Measurements from ENCODE around the gene TBX10.
"Not testable (repeated sequence)": the region's sequence is repeated elsewhere in the genome, so short reads cannot be mapped to it uniquely, and the experiment has no call there.

TBX10 gene

DNA sequence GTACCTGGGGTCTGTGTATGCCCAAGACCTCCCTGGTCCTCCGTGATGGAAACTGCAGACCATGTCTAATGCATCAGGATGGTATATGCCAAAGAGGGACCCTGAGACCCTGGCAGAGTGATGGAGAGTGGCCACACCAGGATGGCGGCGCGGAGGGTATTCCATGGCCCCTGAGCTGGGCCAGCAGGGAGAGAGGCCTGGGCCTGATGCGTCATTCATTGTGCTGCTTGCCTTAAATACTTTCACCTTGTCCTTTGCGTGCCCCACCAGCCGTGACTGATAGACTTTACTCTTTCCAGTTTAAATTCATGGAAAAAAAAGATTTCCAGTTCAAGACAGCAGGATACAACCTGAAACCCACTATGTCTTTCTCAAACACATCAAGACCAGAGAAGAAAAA lies 38.5 kb downstream of the TBX10 start:
- no peaks in the 10 kb centered on the region for H3K9me3 ChIP-seq
- no peak for DNase-seq
- H3K27ac ChIP-seq: no peak overlapping the region
- H3K4me1 ChIP-seq: peaks cover 0 to 5% (median 3%) of the 10 kb centered on the region in 4 donors
- intact Hi-C loops (cut with DNase I; ENCODE audit: low total_unique reads): no loop called here
- peaks cover 0 to 2% of the 10 kb centered on the region in 2 donors for H3K27me3 ChIP-seq
- TF ChIP-seq, protein P1, sequence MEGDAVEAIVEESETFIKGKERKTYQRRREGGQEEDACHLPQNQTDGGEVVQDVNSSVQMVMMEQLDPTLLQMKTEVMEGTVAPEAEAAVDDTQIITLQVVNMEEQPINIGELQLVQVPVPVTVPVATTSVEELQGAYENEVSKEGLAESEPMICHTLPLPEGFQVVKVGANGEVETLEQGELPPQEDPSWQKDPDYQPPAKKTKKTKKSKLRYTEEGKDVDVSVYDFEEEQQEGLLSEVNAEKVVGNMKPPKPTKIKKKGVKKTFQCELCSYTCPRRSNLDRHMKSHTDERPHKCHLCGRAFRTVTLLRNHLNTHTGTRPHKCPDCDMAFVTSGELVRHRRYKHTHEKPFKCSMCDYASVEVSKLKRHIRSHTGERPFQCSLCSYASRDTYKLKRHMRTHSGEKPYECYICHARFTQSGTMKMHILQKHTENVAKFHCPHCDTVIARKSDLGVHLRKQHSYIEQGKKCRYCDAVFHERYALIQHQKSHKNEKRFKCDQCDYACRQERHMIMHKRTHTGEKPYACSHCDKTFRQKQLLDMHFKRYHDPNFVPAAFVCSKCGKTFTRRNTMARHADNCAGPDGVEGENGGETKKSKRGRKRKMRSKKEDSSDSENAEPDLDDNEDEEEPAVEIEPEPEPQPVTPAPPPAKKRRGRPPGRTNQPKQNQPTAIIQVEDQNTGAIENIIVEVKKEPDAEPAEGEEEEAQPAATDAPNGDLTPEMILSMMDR (IDR thresholded peaks at IDR 0.05): no peak
- no peaks in the 10 kb centered on the region for H3K36me3 ChIP-seq
- no peak overlapping the region for H3K4me3 ChIP-seq

- intact Hi-C loops (cut with DNase I; ENCODE audit: low total_unique reads): no loop called here
- no peak for DNase-seq
- Histone ChIP-seq H3K27ac (no peak overlapping the region), H3K9me3 (no peaks in the 10 kb centered on the region), H3K36me3 (no peaks in the 10 kb centered on the region), H3K27me3 (peaks cover 0 to 2% of the 10 kb centered on the region in 2 donors), H3K4me3 (no peak overlapping the region), H3K4me1 (no peaks in the 10 kb centered on the region)
- TF ChIP-seq, protein P1 (IDR thresholded peaks at IDR 0.05): no peak
Observed at GRCh38 chr11:67600324-67601029, 39.1 kb downstream of the TBX10 start.

DNA sequence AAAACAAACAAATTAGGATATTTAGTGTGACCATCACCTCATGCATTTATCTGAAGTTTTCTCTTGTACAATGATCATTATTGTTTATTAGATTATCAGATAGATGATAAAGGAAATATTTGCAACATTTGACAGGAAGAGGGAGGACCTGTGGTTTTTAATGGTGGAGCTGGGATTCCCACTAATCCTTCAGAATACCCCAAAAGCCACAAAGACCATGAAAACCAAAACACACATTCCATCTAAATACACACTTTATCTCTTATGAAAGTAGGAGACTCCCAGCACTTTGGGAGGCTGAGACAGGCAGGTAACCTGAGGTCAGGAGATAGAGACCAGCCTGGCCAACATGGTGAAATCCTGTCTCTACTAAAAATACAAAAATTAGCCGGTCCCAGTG lies 40.4 kb downstream of the TBX10 start:
- Histone ChIP-seq H3K36me3 (no peaks in the 10 kb centered on the region), H3K27ac (no peak overlapping the region), H3K4me3 (no peak overlapping the region), H3K4me1 (peaks cover 0 to 9% (median 1%) of the 10 kb centered on the region in 4 donors), H3K27me3 (peaks cover 0 to 2% of the 10 kb centered on the region in 2 donors), H3K9me3 (no peaks in the 10 kb centered on the region)
- TF ChIP-seq, protein P1 (IDR thresholded peaks at IDR 0.05): no peak
- intact Hi-C loops (cut with DNase I; ENCODE audit: low total_unique reads): no loop called here
- no peak for DNase-seq

DNA sequence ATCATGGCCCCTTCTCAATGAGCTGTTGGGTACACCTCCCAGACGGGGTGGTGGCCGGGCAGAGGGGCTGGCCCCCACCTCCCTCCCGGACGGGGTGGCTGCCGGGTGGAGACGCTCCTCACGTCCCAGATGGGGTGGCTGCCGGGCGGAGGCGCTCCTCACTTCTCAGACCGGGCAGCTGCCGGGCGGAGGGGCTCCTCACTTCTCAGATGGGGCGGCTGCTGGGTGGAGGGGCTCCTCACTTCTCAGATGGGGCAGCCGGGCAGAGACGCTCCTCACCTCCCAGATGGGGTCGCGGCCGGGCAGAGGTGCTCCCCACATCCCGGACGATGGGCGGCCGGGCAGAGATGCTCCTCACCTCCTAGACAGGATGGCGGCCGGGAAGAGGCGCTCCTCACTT lies 41.6 kb downstream of the TBX10 start:
- intact Hi-C loops (cut with DNase I; ENCODE audit: low total_unique reads); H3K9me3 ChIP-seq; H3K4me3 ChIP-seq; H3K27ac ChIP-seq; DNase-seq; H3K27me3 ChIP-seq; H3K36me3 ChIP-seq: not testable (repeated sequence)
- peaks cover 0 to 21% (median 10%) of the 10 kb centered on the region in 4 donors for H3K4me1 ChIP-seq

DNA sequence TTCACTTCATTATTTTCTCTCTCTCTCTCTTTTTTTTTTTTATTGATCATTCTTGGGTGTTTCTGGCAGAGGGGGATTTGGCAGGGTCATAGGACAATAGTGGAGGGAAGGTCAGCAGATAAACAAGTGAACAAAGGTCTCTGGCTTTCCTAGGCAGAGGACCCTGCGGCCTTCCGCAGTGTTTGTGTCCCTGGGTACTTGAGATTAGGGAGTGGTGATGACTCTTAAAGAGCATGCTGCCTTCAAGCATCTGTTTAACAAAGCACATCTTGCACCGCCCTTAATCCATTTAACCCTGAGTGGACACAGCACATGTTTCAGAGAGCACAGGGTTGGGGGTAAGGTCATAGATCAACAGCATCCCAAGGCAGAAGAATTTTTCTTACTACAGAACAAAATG lies 42.1 kb downstream of the TBX10 start:
- intact Hi-C loops (cut with DNase I; ENCODE audit: low total_unique reads); H3K36me3 ChIP-seq: not testable (repeated sequence)
- H3K4me1 ChIP-seq: peaks cover 0 to 24% (median 10%) of the 10 kb centered on the region in 4 donors

GRCh38 chr11:67596753-67597300 lies 42.7 kb downstream of the TBX10 start:
- H3K27me3 ChIP-seq: peaks cover 0 to 2% of the 10 kb centered on the region in 2 donors
- H3K27ac ChIP-seq: no peak overlapping the region
- no peak for DNase-seq
- intact Hi-C loops (cut with DNase I; ENCODE audit: low total_unique reads): no loop called here
- H3K4me1 ChIP-seq: peaks cover 0 to 24% (median 10%) of the 10 kb centered on the region in 4 donors
- TF ChIP-seq, protein P1 (IDR thresholded peaks at IDR 0.05): no peak
- no peak overlapping the region for H3K4me3 ChIP-seq
- H3K9me3 ChIP-seq: no peaks in the 10 kb centered on the region
- no peaks in the 10 kb centered on the region for H3K36me3 ChIP-seq

More for the DNA sequence above, 42.1 kb downstream of the TBX10 start:
- H3K27ac ChIP-seq, DNase-seq, H3K27me3 ChIP-seq, H3K9me3 ChIP-seq, H3K4me3 ChIP-seq: not testable (repeated sequence)
